ENCODE data around the gene ARHGAP10.

DNA sequence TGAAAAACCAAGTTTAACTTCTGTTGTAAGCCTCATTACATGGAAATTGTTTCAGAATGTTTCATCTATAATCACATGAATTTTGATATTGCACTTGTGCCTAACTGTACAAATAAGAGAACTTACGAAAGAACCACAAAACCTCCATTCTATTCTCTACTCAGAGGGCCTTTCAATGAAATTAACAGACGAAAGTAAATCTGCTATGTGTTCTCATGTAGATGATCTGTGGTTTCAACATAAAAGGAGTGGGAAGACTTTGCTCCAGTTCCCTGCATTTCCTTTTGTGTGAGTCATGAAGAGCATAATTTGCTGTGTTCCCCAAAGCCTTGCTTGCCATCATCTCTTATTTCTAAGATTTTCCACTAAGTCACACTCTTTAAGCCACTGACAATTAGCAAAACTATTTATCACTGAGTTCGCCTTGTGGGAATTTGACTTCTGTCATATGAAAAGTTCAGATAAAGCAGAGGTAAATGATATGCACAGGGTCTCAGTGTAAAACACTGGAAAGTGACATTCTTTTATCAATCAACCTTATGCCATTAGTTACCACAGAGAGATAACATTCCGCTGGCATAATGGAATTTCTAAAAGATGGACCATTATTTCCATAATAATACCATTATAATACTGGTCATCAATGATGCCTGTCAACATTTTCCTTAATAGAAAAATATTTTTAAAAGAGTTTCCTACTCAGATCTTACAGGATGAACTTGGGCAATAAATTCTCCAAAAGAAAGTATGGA, 380.5 kb downstream of the ARHGAP10 start:
- TF ChIP-seq, protein P1, sequence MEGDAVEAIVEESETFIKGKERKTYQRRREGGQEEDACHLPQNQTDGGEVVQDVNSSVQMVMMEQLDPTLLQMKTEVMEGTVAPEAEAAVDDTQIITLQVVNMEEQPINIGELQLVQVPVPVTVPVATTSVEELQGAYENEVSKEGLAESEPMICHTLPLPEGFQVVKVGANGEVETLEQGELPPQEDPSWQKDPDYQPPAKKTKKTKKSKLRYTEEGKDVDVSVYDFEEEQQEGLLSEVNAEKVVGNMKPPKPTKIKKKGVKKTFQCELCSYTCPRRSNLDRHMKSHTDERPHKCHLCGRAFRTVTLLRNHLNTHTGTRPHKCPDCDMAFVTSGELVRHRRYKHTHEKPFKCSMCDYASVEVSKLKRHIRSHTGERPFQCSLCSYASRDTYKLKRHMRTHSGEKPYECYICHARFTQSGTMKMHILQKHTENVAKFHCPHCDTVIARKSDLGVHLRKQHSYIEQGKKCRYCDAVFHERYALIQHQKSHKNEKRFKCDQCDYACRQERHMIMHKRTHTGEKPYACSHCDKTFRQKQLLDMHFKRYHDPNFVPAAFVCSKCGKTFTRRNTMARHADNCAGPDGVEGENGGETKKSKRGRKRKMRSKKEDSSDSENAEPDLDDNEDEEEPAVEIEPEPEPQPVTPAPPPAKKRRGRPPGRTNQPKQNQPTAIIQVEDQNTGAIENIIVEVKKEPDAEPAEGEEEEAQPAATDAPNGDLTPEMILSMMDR (IDR thresholded peaks at IDR 0.05; ENCODE audit: low read depth, low read length), result no peak
- TF ChIP-seq POLR2A (IDR thresholded peaks at IDR 0.05; ENCODE audit: extremely low read depth, insufficient read length), result no peak

Measured in NB4 (cell line).